HCT116 (cell line): ENCODE data around the gene ALDH2. TPM values are rescaled to one million over a fixed set of nuclear protein-coding genes. Genes with fewer than 3 reads are reported as not detected.

Experiments
- ATAC-seq: fragments of 200-7000 bp; cut with Tn5 transposase; 2 replicates; pipeline ENCODE4 v1.9.1; 2020; ENCODE audit warnings: mild to moderate bottlenecking, moderate library complexity
- BruUV-seq: library from RNA; stranded (reverse); fragments of 400-500 nt; replicated peaks from 2 replicates; lab custom pipeline; 2021; lab: Mats Ljungman, UMichigan
- CTCF ChIA-PET: fragments of 300-600 bp; sonication (Branson Sonifier 250); formaldehyde crosslinking; loops from one replicate; lab custom pipeline; 2021; ENCODE audit warnings: antibody characterized with exemption; lab: Charles Lee
- POLR2A ChIA-PET: fragments of 300-600, 350-600 bp; sonication (Branson Sonifier 250); formaldehyde crosslinking; loops from one replicate; lab custom pipeline; 2021; ENCODE audit warnings: antibody characterized with exemption; lab: Charles Lee
- RAD21 ChIA-PET, 2 experiments: fragments of 300-600 bp; sonication (Branson Sonifier 250); formaldehyde crosslinking; loops; one replicate each; lab custom pipeline; 2023; ENCODE audit warnings: low total read pairs in 2 of 2; ENCODE audit not compliant: uncharacterized antibody in 2 of 2, unreplicated experiment in 2 of 2, low non-redundant PET in 1 of 2; lab: Charles Lee
- DNase-seq: peaks from one replicate; pipeline ENCODE4 v3.0.0-alpha.2; 2010; ENCODE audit warnings: low read depth, low spot score
- H2AFZ ChIP-seq: fragments of 200-600 bp; shearing (Covaris generic), sonication (generic); 2 replicates; pipeline ENCODE4 v1.6.1; 2017; ENCODE audit warnings: low read depth, mixed run types, mixed read lengths, antibody characterized with exemption, low read length; ENCODE audit not compliant: poor library complexity, severe bottlenecking
- H3K27ac ChIP-seq: 2 replicates; pipeline ENCODE4 v1.5.1; 2012; ENCODE audit warnings: low read depth, low read length
- H3K27me3 ChIP-seq: fragments of 200-600 bp; sonication (generic); 2 replicates; pipeline ENCODE4 v1.6.1; 2016; ENCODE audit warnings: mixed run types, low read length, mixed read lengths; ENCODE audit not compliant: insufficient read depth
- H3K36me3 ChIP-seq, 2 experiments: fragments of 200-500 bp in 1 of 2; fragments of 200-600 bp in 1 of 2; sonication (Bioruptor generic) in 1 of 2; sonication (generic) in 1 of 2; 2 replicates each; pipeline versions ENCODE4 v1.5.1 to v1.6.1; 2014 to 2016; ENCODE audit warnings: low read length in 2 of 2, inconsistent platforms in 1 of 2, mixed read lengths in 1 of 2, mixed run types in 1 of 2; ENCODE audit not compliant: insufficient read depth in 2 of 2, control insufficient read depth in 1 of 2
- H3K4me1 ChIP-seq, 2 experiments: fragments of 200-600 bp in 1 of 2; sonication (generic) in 1 of 2; 2 replicates each; pipeline versions ENCODE4 v1.5.1 to v1.6.1; 2012 to 2017; ENCODE audit warnings: low read length in 2 of 2, inconsistent platforms in 1 of 2, mild to moderate bottlenecking in 1 of 2, mixed read lengths in 1 of 2, mixed run types in 1 of 2, moderate library complexity in 1 of 2; ENCODE audit not compliant: insufficient read depth in 2 of 2, control insufficient read depth in 1 of 2
- H3K4me2 ChIP-seq: fragments of 200-600 bp; sonication (generic); 2 replicates; pipeline ENCODE4 v1.6.1; 2017; ENCODE audit warnings: mixed run types, low read length, mixed read lengths
- H3K4me3 ChIP-seq, 2 experiments: fragments of 200-600 bp in 1 of 2; sonication (generic) in 1 of 2; replicated peaks in 1 of 2; 2 replicates each; pipeline ENCODE4 v1.5.1; 2011 to 2016; ENCODE audit warnings: low read length in 2 of 2, control low read depth in 1 of 2, low read depth in 1 of 2, mild to moderate bottlenecking in 1 of 2, mixed read lengths in 1 of 2, mixed run types in 1 of 2
- H3K79me2 ChIP-seq: fragments of 200-600 bp; sonication (generic); 2 replicates; pipeline ENCODE4 v1.6.1; 2017; ENCODE audit warnings: mild to moderate bottlenecking, mixed run types, low read length, moderate library complexity, mixed read lengths; ENCODE audit not compliant: insufficient read depth
- H3K9ac ChIP-seq: fragments of 200-600 bp; sonication (generic); 2 replicates; pipeline ENCODE4 v1.6.1; 2016; ENCODE audit warnings: low read length, mixed read lengths
- H3K9me2 ChIP-seq: fragments of 200-600 bp; sonication (generic), shearing (Covaris generic); 2 replicates; pipeline ENCODE4 v1.6.1; 2017; ENCODE audit warnings: mixed run types, mild to moderate bottlenecking, moderate library complexity; ENCODE audit not compliant: insufficient read depth
- H3K9me3 ChIP-seq, 2 experiments: fragments of 200-500 bp in 1 of 2; fragments of 200-600 bp in 1 of 2; sonication (Bioruptor generic) in 1 of 2; sonication (generic) in 1 of 2; 2 replicates each; pipeline ENCODE4 v1.6.1; 2014 to 2017; ENCODE audit warnings: low read length in 2 of 2, mixed read lengths in 2 of 2, inconsistent platforms in 1 of 2, low read depth in 1 of 2, mild to moderate bottlenecking in 1 of 2, mixed run types in 1 of 2, moderate library complexity in 1 of 2; ENCODE audit not compliant: control insufficient read depth in 1 of 2, insufficient read depth in 1 of 2
- H4K20me1 ChIP-seq: fragments of 200-600 bp; sonication (generic), shearing (Covaris generic); 2 replicates; pipeline ENCODE4 v1.6.1; 2017; ENCODE audit warnings: mixed run types, mild to moderate bottlenecking, moderate library complexity; ENCODE audit not compliant: insufficient read depth
- CBX3 ChIP-seq: IDR thresholded peaks from 2 replicates; pipeline ENCODE4 v1.6.1; 2012; ENCODE audit warnings: low read depth
- CTCF ChIP-seq, 3 experiments: fragments of 200-600 bp in 1 of 3; sonication (generic) in 1 of 3; IDR thresholded peaks in 2 of 3; conservative IDR thresholded peaks in 1 of 3; 2 replicates each; pipeline ENCODE4 v1.5.1; 2012 to 2017; ENCODE audit warnings: low read depth in 2 of 3, low read length in 2 of 3, antibody characterized with exemption in 1 of 3, borderline replicate concordance in 1 of 3, control low read depth in 1 of 3, mild to moderate bottlenecking in 1 of 3, mixed read lengths in 1 of 3, mixed run types in 1 of 3, moderate library complexity in 1 of 3; ENCODE audit not compliant: insufficient read depth in 1 of 3
- ELF1 ChIP-seq: IDR thresholded peaks from 2 replicates; pipeline ENCODE4 v1.6.1; 2012; ENCODE audit warnings: low read depth, borderline replicate concordance
- EZH2phosphoT487 ChIP-seq: fragments of 200-600 bp; IDR thresholded peaks from 2 replicates; pipeline ENCODE4 v1.6.1; 2018; ENCODE audit warnings: antibody characterized with exemption, borderline replicate concordance
- MAX ChIP-seq: IDR thresholded peaks from 2 replicates; pipeline ENCODE4 v1.6.1; 2012
- POLR2A ChIP-seq: IDR thresholded peaks from 2 replicates; pipeline ENCODE4 v1.7.0; 2011; ENCODE audit warnings: borderline replicate concordance; ENCODE audit not compliant: insufficient read depth, insufficient read length; ENCODE audit errors: extremely low read depth
- POLR2AphosphoS5 ChIP-seq: IDR thresholded peaks from 2 replicates; pipeline ENCODE4 v1.6.1; 2011; ENCODE audit warnings: mild to moderate bottlenecking, low read depth, low read length, moderate library complexity
- RAD21 ChIP-seq: IDR thresholded peaks from 2 replicates; pipeline ENCODE4 v1.6.1; 2012; ENCODE audit warnings: low read depth, mild to moderate bottlenecking
- SP1 ChIP-seq: IDR thresholded peaks from 2 replicates; pipeline ENCODE4 v1.6.1; 2012; ENCODE audit warnings: low read depth
- SRF ChIP-seq: IDR thresholded peaks from 2 replicates; pipeline ENCODE4 v1.6.1; 2012; ENCODE audit warnings: low read depth
- YY1 ChIP-seq: IDR thresholded peaks from 2 replicates; pipeline ENCODE4 v1.6.1; 2011; ENCODE audit warnings: low read length, low read depth, moderate library complexity, mild to moderate bottlenecking; ENCODE audit not compliant: insufficient replicate concordance; ENCODE audit errors: extremely low read depth
- ZBTB33 ChIP-seq: IDR thresholded peaks from 2 replicates; pipeline ENCODE4 v1.6.1; 2011; ENCODE audit warnings: mild to moderate bottlenecking, low read length, moderate library complexity; ENCODE audit not compliant: insufficient replicate concordance; ENCODE audit errors: extremely low read depth
- intact Hi-C: fragments of 100-400 bp; cut with micrococcal nuclease; formaldehyde crosslinking; loops from 2 replicates; pipeline ENCODE4 v1.10.0; 2022
- total RNA-seq: library from RNA; stranded (reverse); gene quantifications from one replicate; pipeline ENCODE4 v1.2.1, GENCODE V29; 2021; ENCODE audit not compliant: unreplicated experiment

Gene ALDH2
- total RNA-seq, 1 experiment from 2014 or later: 32.9 TPM

- Histone ChIP-seq H3K4me2 (peak overlapping the region; percentile 40), H3K4me1 (peaks cover 3 to 31% of the 10 kb centered on the region in 2 experiments; a peak in 2 of 4 replicates), H3K9ac (no peak overlapping the region), H3K36me3 (no peaks in the 10 kb centered on the region; a peak in 2 of 4 replicates), H3K9me3 (no peaks in the 10 kb centered on the region), H2AFZ (no peak overlapping the region), H4K20me1 (no peaks in the 10 kb centered on the region), H3K27me3 (no peaks in the 10 kb centered on the region), H3K4me3 (no peak overlapping the region), H3K79me2 (peaks cover 95% of the 10 kb centered on the region), H3K27ac (no peak overlapping the region), H3K9me2 (no peaks in the 10 kb centered on the region)
- ChIA-PET POLR2A (no interaction called here), RAD21 (no interaction called here), CTCF (no interaction called here)
- no TSS peak for BruUV-seq
- DNase-seq: no peak
- TF ChIP-seq YY1 (no peak), ZBTB33 (no peak), POLR2A (no peak), POLR2AphosphoS5 (no peak), SP1 (no peak), MAX (no peak), SRF (no peak), ELF1 (no peak), RAD21 (no peak), CTCF (IDR thresholded peaks at IDR 0.05 in 2 of 3, conservative IDR thresholded peaks at IDR 0.05 in 1 of 3; ENCODE audit: borderline replicate concordance in 1 of 3, insufficient read depth in 1 of 3, low read depth in 2 of 3, low read length in 2 of 3) (no peak), CBX3 (no peak), EZH2phosphoT487 (no peak)
- intact Hi-C loops: no loop called here
- no peak for ATAC-seq
Measured at GRCh38 chr12:111846016-111846415, 79.3 kb downstream of the ALDH2 start.
